Activated naive CD4-positive, alpha-beta T cell treated with anti-CD3 and anti-CD28 coated beads, Interleukin-2, amount 50 U/mL, for 72 hours (primary cell): ENCODE measurements around the gene SLC6A18. TPM values are rescaled to one million over a fixed set of nuclear protein-coding genes. Genes with fewer than 3 reads are reported as not detected.
"Not testable (repeated sequence)": the region's sequence is repeated elsewhere in the genome, so short reads cannot be mapped to it uniquely, and the experiment has no call there.

Experiments used
- ATAC-seq, 2 donors: fragments of 150-1000 bp; cut with Tn5 transposase; 2 replicates each; pipeline ENCODE4 v1.10.0; 2021; ENCODE audit warnings: mild to moderate bottlenecking in 2 of 2, moderate library complexity in 2 of 2
- DNase-seq, 2 donors: peaks; one replicate each; pipeline ENCODE4 v3.0.0; 2021 to 2022; ENCODE audit warnings: low spot score in 2 of 2
- H3K27ac Mint-ChIP-seq, 2 donors: one replicate each; pipeline ENCODE4 v1.8.0; 2022; ENCODE audit warnings: mild to moderate bottlenecking in 2 of 2, mixed read lengths in 2 of 2
- H3K36me3 Mint-ChIP-seq, 2 donors: one replicate each; pipeline ENCODE4 v1.8.0; 2022; ENCODE audit warnings: mixed read lengths in 2 of 2
- H3K9me3 Mint-ChIP-seq, 2 donors: one replicate each; pipeline ENCODE4 v1.8.0; 2022; ENCODE audit warnings: mixed read lengths in 2 of 2
- total RNA-seq, 2 donors: library from RNA; stranded (reverse); gene quantifications; one replicate each; pipeline ENCODE4 v1.2.3, GENCODE V29; 2022

SLC6A18 gene
- total RNA-seq, 2 donors from 2014 or later: not detected

GRCh38 chr5:1251678-1252580, 26.7 kb downstream of the SLC6A18 start:
- DNase-seq: no peak
- no peak for ATAC-seq
- Mint-ChIP-seq H3K9me3 (no peaks in the 10 kb centered on the region), H3K36me3 (no peaks in the 10 kb centered on the region), H3K27ac (no peak overlapping the region)

DNA sequence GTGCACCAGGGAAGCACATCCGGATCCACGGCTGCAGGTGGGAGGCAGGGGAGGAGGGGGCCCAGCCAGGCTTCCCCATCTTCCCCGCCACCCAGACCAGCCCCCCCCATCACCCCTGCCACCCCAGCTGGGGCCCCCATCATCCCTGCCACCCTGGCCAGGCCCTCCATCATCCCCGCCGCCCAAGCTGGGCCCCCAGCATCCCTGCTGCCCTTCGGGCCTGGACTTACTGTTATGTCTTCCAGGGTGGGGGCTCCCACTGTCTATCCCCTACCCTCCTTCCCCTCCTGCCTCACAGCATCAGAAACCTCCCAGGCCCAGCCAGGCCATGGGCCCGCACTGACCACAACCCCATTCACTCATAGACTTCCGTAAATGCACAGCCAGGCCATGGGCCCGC, 27.5 kb downstream of the SLC6A18 start:
- ATAC-seq: no peak
- Mint-ChIP-seq H3K36me3 (no peaks in the 10 kb centered on the region), H3K9me3 (no peaks in the 10 kb centered on the region), H3K27ac (peak overlapping the region in 1 of 2 donors; percentile 43)
- no peak for DNase-seq

- Mint-ChIP-seq H3K27ac (no peak overlapping the region), H3K36me3 (no peaks in the 10 kb centered on the region), H3K9me3 (no peaks in the 10 kb centered on the region)
- ATAC-seq (no peak), DNase-seq (no peak)
Measured at GRCh38 chr5:1253456-1254105, 28.4 kb downstream of the SLC6A18 start.

- ATAC-seq (no peak), DNase-seq (no peak)
- no peaks in the 10 kb centered on the region for H3K9me3 Mint-ChIP-seq
- H3K36me3 Mint-ChIP-seq: no peaks in the 10 kb centered on the region
- peak overlapping the region; percentile 29 to 54 for H3K27ac Mint-ChIP-seq
Measured at GRCh38 chr5:1254196-1254595, 29.0 kb downstream of the SLC6A18 start.

GRCh38 chr5:1255081-1255561, 29.9 kb downstream of the SLC6A18 start:
- no peaks in the 10 kb centered on the region for H3K36me3 Mint-ChIP-seq
- peak; percentile 72 to 88 for ATAC-seq
- DNase-seq: peak in 1 of 2 donors; percentile 36
- no peaks in the 10 kb centered on the region for H3K9me3 Mint-ChIP-seq
- H3K27ac Mint-ChIP-seq: peak overlapping the region in 1 of 2 donors; percentile 54

- DNase-seq (no peak), ATAC-seq (no peak)
- Mint-ChIP-seq H3K9me3 (no peaks in the 10 kb centered on the region), H3K36me3 (no peaks in the 10 kb centered on the region), H3K27ac (no peak overlapping the region)
Measured at GRCh38 chr5:1256776-1257175, 31.6 kb downstream of the SLC6A18 start.

- peaks cover 4 to 5% of the 10 kb centered on the region in 2 donors for H3K36me3 Mint-ChIP-seq
- peaks cover 0 to 1% of the 10 kb centered on the region in 2 donors for H3K9me3 Mint-ChIP-seq
- ATAC-seq (no peak), DNase-seq (no peak)
- H3K27ac Mint-ChIP-seq: no peak overlapping the region
Measured at GRCh38 chr5:1257363-1257762, 32.2 kb downstream of the SLC6A18 start.

DNA sequence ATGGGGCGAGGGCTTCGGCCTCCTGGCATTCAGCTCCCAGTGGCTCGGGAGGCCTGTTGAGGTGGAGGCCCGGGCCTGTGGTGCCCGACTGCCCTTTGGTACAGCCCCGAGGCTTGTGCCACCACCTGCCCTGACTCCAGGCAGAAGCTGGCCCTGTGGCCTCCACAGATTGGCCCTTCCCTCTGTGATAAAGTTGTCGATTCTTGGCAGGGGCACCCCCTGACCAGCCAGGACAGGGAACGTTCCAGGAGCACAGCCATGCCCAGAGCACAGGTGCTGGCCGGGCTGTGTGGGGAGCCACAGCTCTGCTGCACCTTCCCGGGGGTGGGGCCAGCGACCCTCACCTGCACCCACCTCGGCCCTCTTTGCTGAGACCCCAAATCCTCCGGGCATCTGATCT, 32.7 kb downstream of the SLC6A18 start:
- peaks cover 7% of the 10 kb centered on the region in 2 donors for H3K36me3 Mint-ChIP-seq
- DNase-seq (no peak), ATAC-seq (no peak)
- H3K27ac Mint-ChIP-seq: no peak overlapping the region
- peaks cover 0 to 4% of the 10 kb centered on the region in 2 donors for H3K9me3 Mint-ChIP-seq

- no peak for ATAC-seq
Measured at GRCh38 chr5:1259806-1260480, 34.8 kb downstream of the SLC6A18 start.

DNA sequence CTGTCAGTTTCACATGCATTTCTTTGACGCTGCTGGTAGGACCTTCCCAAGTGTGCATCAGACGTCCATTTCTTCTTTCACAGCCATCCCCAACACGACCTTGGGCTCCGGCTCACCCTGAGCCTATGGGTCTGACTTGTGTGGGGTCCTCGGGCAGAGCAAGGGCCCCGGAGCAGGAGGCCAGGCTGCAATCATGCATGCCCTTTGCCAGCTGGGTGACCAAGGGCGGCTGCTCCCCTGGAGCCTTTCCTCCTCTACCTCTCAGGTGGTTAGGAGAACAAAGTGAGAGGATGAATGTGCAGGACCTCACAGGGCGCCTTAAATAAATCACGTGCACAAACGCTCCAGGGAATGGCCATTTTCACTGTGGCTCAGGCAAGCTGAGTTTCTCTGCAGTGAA, 36.5 kb downstream of the SLC6A18 start:
- Mint-ChIP-seq H3K9me3 (peaks cover 0 to 4% of the 10 kb centered on the region in 2 donors), H3K36me3 (peaks cover 7 to 12% of the 10 kb centered on the region in 2 donors), H3K27ac (no peak overlapping the region)
- DNase-seq: no peak
- ATAC-seq: no peak

More at GRCh38 chr5:1259806-1260480, 34.8 kb downstream of the SLC6A18 start:
- Mint-ChIP-seq H3K36me3 (peaks cover 7 to 12% of the 10 kb centered on the region in 2 donors), H3K9me3 (peaks cover 0 to 4% of the 10 kb centered on the region in 2 donors), H3K27ac (no peak overlapping the region)
- no peak for DNase-seq

- Mint-ChIP-seq H3K9me3 (peaks cover 0 to 4% of the 10 kb centered on the region in 2 donors), H3K36me3 (peaks cover 7 to 12% of the 10 kb centered on the region in 2 donors), H3K27ac (no peak overlapping the region)
- ATAC-seq (no peak), DNase-seq (no peak)
Measured at GRCh38 chr5:1262381-1262780, 37.2 kb downstream of the SLC6A18 start.

GRCh38 chr5:1264211-1264610, 39.0 kb downstream of the SLC6A18 start:
- ATAC-seq (no peak), DNase-seq (no peak)
- H3K9me3 Mint-ChIP-seq: peaks cover 0 to 4% of the 10 kb centered on the region in 2 donors
- H3K27ac Mint-ChIP-seq: no peak overlapping the region
- H3K36me3 Mint-ChIP-seq: peaks cover 7 to 12% of the 10 kb centered on the region in 2 donors

- Mint-ChIP-seq H3K27ac (no peak overlapping the region), H3K36me3 (peaks cover 7 to 12% of the 10 kb centered on the region in 2 donors), H3K9me3 (peaks cover 0 to 4% of the 10 kb centered on the region in 2 donors)
- DNase-seq (no peak), ATAC-seq (no peak)
Measured at GRCh38 chr5:1265026-1265425, 39.8 kb downstream of the SLC6A18 start.

- Mint-ChIP-seq H3K9me3 (peaks cover 0 to 4% of the 10 kb centered on the region in 2 donors), H3K36me3 (peaks cover 7 to 12% of the 10 kb centered on the region in 2 donors), H3K27ac (peak overlapping the region in 1 of 2 donors; percentile 9)
- ATAC-seq: no peak
- DNase-seq: no peak
Measured at GRCh38 chr5:1265461-1266455, 40.6 kb downstream of the SLC6A18 start.

DNA sequence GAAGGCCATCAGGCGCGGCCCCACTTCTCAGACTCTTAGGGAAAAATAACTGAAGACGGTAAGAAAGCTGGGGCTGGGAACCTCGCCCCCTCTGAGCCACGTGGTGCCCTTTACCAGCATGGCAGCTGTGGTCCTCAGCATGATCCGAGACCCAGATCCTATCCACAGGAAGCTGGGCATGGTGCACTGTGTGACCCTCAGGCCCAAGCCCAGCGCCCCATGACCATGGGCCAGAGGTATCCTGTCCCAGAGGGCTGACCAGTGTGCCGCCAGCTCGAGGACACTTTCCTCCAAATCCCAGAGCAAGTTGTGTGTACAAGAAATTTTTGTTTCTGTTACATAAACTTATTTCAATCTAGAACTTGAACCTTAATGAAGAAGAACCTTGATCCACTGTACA, 41.6 kb downstream of the SLC6A18 start:
- DNase-seq (no peak), ATAC-seq (no peak)
- Mint-ChIP-seq H3K36me3 (peaks cover 7 to 12% of the 10 kb centered on the region in 2 donors), H3K27ac (no peak overlapping the region), H3K9me3 (peaks cover 0 to 4% of the 10 kb centered on the region in 2 donors)

- not testable (repeated sequence) for H3K36me3 Mint-ChIP-seq, H3K9me3 Mint-ChIP-seq, DNase-seq, H3K27ac Mint-ChIP-seq, ATAC-seq
Measured at GRCh38 chr5:1267464-1267863, 42.3 kb downstream of the SLC6A18 start.
